Femur (tissue), 1 donor: ENCODE measurements around the gene PARP2.
"Not testable (repeated sequence)": the region's sequence is repeated elsewhere in the genome, so short reads cannot be mapped to it uniquely, and the experiment has no call there.

Source experiments
- DNase-seq: peaks from one replicate; pipeline ENCODE4 v3.0.0-alpha.2; 2017

The PARP2 gene

DNA sequence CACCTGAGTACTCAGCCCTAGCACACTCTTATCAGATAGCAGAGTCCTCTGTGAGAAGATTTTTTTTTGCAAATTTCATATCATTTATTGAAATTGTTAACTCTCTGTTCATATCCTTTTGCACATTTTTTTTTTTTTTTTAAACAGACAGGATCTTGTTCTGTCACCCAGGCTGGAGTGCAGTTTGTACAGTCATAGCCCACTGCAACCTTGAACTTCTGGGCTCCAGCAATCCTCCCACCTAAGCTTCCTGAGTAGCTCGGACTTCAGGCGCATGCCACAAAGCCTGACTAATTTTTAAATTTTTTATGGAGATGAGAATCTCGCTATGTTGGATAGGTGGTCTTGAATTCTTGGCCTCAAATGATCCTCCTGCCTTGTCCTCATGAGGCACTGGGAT, 4.3 kb downstream of the PARP2 start:
- DNase-seq: no peak

DNA sequence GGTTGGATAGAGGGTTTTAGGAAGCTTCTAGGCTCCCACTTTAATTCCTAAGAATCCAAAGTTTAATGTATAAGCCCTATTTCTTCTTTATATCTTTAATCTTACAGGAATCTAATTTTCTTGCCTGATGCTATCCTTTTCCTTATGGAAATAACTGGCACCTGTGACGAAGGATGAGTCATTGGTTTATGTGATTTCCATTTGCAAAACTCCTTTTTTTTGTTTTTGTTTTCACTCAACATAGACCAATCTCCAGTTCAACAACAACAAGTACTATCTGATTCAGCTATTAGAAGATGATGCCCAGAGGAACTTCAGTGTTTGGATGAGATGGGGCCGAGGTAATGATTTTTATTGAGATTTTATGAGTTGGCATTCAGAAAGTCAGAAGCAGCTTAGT, 6.8 kb downstream of the PARP2 start:
- no peak for DNase-seq

DNA sequence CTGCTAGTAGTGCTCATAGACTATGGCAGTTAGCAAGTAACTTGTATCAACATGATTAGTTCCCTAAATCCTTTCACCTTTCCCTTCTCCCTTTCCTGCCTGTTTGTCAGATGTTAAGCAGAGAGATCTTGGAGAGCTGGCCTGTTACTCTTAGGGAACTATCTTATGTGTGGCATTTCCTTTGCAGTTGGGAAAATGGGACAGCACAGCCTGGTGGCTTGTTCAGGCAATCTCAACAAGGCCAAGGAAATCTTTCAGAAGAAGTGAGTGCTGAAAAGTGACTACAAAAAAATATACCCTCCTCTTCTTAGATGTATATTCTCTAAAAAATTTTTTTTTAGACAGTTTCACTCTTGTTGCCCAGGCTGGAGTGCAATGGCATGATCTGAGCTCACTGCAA, 7.4 kb downstream of the PARP2 start:
- DNase-seq: no peak

DNA sequence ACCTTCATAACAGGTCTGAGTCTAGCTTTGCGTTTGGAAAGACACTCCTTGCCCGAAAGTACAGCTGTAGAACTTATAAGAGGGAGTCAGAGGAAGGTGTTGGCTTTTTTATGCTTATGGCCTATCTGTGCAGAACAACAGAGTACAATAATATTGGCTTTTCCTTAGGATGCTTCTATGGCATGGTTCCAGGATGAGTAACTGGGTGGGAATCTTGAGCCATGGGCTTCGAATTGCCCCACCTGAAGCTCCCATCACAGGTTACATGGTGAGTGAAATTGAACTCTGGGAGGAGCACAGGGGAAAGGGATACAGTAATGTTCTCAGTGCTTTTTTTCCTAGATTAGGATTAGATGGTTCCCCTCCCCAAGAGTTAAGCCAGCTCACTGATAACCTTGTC, 13.0 kb downstream of the PARP2 start:
- DNase-seq: no peak

DNA sequence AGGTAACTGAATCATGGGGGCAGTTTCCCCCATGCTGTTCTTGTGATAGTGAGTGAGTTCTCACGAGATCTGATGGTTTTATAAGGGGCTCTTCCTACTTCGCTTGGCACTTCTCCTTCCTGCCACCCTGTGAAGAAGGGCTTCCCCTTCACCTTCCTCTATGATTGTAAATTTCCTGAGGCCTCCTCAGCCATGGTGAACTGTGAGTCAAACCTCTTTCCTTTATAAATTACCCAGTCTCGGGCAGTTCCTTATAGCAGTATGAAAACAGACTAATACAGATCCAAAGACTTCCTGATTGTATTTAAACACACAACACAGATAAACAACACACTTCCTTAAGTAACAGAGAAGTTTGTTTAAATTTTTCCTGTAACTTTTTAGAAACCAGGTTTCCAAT, 15.0 kb downstream of the PARP2 start:
- DNase-seq: not testable (repeated sequence)

DNA sequence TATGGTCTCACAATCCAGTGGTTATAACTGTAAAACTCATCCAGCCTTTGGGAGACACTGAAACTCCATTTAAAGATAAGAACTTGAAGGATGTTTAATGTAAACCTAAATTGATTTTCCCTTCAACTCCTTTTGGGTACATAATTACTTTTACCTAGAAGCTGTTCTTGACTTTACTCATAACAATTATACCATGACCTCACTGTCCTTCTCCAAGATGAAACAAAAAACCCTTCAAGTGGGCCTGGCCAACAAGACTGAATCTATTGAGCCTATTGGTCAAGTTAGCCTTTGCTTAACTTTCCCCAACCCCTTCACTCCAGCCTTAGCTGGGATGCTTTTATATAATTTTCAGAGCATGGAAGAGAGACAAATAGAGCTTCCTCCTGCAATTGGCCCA, 22.5 kb downstream of the PARP2 start:
- no peak for DNase-seq

DNA sequence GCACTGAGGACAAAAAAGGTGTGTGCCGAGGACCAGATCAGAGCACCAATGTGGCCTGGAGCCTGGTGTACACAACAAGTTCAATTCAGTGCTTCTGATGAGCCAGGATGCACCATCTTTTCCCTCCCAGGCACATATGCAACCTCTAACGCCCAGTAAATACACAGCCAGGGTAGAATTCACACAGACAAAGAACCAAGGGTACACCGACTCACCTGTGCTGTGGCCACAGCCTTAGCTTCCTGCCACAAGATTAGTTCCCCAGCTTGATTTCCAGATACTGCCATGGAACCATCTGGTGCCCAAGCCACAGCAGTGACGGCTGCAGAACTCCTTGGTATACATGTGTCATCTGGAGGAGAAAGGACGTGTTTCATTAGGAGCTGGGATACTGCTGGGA, 29.4 kb downstream of the PARP2 start:
- DNase-seq: no peak

DNA sequence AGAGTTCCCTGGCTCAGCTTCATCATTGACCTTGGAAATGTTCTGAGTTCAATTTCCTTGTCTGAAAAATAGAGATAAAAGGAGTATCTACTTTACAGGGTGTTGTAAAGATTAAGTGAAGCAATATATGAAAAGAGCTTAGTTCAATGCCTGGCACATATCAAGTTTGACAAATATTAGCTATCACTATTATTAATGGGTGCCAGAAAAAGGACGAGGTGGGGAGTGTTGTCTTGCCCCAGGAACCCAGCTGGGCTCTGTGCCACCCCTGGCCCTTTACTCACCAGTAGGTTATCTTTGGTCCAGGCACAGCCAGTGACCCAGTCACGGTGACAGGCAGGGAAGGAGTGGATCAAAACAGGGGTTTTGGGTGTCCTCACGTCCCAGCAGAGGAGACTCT, 32.0 kb downstream of the PARP2 start:
- no peak for DNase-seq

DNA sequence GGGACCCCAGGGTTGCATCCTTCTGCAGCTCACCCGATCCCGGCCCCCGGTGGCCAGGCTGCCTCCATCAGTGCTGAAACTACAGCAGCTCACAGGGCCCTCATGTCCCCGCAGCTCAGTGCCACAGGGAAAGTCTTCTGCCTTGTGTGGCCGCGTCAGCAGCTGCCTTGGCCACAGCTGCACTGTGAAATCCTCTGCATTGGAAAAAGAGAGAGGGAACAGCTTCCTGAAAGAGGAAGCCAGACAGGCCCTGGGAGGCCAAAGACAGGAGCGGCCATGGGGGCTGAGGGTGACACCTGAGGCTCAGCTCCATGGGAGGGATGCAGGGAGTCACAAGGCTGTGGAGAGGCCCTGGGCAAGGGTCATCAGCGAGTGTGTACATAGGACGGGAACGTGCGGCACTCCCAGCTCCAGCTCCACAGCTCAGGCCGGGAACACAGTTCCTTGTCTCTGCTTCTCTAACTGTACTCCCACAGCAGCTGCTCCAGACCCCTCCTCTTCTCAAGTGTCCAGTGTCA, 32.7 kb downstream of the PARP2 start:
- DNase-seq: no peak

DNA sequence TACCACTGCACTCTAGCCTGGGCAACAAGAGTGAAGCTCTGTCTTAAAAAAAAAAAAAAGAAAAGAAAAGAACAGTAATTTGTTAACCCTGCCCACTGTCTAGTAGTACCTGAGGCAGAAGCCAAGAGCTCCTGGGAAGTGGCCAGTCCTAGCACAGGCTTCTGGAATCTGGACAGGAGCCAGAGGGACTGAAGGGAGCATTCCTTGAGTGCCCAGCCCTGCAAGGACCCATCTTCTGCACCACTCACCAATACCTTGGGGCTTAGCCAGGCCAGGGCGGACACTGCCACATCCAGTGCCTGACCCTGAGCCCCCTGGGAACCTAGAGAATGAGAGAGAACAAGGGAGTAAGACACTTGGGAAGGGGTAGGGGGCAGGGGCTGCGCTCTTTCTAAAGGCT, 33.7 kb downstream of the PARP2 start:
- no peak for DNase-seq

DNA sequence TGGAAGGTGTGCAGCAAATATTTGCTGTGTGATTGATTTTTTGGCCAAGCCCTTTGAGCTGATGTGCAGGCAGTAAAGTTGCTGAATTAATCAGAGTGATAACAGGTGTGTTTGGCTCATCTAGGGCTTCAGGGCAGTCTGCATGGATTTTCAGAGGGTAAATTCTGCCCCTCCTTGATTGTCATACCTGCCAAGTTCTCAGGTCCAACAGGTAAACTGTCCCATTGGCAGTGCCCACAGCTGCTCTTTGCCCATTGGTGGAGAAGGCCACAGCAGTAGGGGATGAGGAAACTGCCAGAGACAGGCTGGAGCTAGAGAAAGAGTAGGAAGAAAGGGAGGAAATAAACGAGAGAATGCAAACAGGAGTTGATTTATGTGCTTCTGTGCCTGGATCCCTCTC, 36.3 kb downstream of the PARP2 start:
- DNase-seq: no peak

DNA sequence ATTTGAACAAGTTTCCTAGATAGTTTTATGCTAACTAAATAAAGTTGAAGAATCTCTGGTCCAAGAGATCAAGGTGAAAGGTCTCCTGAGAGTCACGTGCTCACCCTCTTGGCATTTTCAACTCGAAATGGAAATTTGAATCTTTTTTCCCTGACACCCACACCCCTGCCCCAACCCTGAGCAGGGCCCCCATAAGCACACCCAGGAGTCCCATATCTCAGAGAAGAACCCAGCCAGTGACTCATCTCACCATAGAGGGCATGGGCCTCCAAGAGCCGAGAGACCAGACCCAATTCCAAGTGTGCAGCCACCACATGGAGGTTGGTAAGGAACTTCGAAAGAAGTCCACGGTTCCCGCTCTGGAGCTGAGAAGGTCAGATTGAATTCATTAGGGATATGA, 37.2 kb downstream of the PARP2 start:
- DNase-seq: no peak

DNA sequence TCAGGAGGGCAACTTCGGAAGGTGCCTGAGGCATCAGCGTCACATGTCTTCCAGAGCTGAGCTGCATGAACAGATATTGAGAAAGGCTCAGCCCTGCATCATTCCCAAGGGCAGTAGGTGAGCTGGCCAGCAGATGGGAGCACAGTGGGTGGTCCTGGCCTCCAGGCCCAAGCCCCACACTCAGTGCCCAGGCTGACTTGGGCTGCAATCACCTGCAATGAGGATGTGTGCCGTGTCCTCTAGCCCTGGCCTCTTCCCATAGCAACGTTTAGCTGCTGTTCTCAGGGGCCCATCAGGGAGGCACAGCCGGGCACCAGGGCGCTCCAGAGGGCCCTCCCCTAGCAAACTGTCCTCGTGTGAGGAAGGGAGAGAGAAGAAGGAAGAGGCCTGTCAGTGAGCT, 37.9 kb downstream of the PARP2 start:
- no peak for DNase-seq

DNA sequence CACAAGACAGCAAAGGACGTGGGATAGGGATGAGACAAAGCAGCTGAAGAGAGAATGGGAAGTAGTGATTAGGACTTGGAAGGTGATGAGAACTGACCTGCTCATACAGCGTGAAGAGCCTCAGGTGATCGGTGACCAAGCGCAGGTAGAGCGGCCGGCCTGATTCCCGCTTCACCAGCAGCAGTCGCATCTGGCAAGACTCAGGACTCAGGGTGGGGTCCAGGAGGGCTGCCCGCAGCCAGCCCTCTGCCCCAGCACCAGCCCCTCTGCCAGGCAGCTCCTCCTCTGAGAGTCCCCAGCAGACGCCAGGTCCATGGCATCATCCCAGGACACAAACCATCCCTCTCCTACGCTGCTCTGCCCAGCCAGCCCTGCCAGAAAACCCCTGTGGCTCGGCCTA, 39.1 kb downstream of the PARP2 start:
- no peak for DNase-seq

DNA sequence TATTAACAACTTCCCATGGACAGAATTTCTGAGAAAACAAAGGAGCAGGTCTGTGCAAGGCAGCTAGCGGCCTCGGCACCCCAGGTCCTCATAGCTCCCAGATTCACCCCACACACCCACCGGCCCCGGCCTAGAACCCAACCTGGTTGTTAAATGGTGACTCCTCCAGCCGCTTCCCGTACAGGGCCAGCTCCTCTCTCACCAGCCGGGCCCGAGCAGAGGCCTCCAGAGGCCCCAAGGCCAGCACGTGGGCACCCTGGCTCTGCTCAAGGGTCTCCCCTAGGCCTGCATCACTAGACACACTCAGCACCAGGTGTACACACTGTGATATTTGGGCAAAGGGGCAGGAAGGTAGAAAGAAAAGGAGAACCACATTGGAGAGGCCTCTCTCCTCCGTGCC, 39.6 kb downstream of the PARP2 start:
- no peak for DNase-seq

DNA sequence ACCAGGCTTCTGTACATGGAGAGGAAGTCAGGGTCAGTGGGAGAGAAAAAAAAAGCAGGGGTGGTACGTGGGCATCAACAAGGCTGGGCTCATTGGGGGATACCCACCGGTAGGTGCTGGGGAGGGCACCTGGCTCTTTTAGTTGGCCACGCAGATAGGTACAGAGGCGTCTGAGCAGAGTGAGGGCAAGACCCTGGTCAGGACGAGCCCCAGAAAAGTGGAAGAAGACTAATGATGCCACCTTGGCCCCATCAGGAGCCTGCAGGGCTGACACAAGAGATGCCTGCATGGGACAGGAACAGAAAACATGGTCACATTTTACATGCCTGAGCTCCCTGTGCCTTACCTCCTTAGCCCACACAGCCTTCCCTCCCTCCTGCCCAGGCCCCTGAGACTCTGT, 40.2 kb downstream of the PARP2 start:
- no peak for DNase-seq

DNA sequence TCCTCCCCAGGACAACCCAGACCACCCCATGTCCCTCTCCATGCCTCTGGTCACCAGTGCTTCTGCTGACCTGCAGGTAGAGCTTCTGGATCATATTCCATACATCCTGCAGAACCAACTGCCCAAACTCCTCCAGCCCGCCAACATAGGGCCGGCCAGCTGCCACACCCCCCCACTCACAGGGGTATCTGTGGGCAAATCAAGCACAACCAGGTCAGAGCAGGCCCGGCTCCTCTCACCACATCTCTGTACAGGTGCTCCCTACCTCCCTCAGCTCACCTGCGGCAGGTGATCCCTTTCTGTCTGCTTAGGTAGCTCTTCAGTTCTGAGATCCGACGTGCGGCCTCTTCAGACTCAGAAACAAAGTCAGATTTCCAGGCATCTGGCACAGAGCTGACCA, 40.9 kb downstream of the PARP2 start:
- DNase-seq: no peak

DNA sequence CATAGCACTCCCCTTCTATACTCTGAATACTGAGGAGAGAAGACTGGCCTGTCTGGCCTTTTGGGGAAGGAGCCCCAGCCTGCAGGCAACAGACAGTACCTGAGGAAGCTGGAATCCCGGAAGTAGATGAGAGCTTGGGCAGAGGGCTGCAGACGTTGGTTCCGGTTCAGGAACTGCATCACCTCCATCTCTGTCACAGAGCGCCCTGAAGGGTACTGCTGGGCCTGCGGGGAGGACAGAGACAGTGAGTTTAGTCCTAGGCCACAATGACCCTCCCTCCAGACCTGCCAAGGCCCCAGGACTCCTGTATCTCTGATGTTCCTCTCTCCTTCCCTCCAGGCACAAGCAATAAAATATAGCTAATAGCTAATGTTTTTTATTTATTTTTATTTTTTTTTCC, 41.5 kb downstream of the PARP2 start:
- no peak for DNase-seq

DNA sequence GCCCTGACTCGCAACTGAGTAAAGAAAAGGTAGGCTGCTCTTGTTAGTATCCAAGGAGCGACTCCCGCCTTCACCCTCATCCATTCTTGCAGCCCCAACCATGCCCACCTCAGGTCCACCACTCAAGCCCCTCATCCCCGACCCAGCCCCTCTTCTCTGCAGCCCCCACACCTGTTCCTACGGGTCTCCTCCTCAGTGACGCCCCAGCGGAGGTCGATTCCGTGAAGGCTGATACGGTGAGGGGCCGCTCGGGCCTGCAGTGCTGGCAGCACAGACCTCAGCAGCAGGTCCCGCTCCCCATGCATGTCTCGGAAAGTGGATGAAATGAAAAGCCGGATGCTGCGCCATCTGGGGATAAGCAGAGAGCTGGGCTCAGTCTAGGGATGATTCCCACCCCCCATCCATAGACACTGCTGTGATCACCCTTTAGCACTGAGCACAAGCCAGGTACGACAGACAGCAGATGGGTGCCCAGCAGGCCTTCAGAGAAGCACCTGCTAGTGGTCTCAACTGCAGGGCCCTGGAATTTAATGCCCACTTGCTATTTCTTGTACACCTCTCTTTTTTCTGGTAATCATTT, 42.9 kb downstream of the PARP2 start:
- DNase-seq: no peak

DNA sequence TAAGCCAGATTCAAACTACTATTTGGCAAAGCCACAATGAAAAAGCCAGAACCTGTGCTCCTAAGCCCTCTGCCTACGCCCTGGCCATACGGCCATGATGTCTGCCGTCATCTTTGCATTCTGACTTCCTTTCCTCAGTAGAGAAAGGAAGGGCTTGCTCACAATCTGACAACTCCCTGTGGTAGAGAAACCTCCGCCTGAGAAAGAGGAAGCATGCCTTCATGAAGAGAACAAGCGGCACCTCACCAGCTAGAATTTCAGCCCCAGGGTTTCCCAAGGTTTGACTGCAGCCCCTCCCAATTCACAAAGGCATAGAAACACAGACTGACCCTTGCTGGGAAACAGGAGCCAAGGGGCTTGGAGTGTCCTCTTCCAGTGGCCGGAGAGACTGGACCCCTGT, 44.1 kb downstream of the PARP2 start:
- no peak for DNase-seq

DNA sequence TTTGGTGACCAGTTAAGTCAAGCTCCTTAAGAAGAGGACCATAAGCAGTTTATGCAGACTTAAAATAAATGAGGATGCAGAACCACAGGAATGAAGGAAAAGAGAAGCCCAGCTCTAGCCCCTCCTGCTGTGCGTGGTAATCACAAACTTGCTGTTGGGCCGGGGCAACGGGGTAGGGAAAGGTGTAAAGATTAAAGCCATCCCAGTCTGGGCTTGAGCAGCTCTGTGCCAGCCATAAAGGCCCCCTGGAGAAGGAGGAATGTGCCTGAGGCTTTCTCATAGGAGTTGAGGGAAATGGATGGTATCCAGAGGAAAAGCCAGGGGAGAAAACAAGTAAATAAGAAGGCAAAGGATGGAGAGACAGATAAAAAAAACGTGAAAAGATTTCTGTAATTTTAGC, 44.7 kb downstream of the PARP2 start:
- no peak for DNase-seq

DNA sequence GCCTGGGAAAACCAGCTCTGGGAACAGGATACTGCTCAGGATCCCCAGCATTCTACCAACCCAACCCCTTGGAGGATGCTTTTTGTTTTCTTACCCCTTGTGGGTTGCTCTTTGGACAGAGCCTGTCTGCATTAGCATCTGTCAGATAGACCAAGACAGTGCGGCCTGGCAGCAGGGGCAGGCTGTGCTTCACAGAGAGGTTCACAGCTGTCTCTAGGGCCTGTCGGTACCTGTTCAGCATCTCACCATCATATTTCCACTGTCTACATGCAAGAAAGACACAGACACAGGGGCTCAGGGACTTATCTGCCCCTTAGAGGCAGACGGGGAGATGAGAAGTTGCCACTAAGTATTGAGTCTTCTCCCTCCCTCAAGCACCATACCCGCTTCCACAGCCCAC, 48.1 kb downstream of the PARP2 start:
- DNase-seq: no peak

DNA sequence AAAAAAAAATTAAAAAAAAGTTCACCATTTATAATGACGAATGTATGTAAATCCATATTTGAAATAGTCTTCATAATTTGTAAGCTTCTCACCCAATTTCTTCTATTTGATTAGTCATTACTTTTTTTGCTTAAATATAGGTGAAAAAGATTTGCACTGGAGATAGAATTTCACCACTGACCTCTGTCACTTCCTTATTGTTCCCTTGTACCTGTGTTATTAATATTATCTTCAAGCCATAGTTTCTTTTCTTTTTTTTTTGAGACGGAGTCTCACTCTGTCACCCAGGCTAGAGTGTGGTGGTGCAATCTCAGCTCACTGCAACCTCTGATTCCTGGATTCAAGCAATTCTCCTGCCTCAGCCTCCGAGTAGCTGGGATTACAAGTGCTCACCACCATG, 54.1 kb downstream of the PARP2 start:
- no peak for DNase-seq

DNA sequence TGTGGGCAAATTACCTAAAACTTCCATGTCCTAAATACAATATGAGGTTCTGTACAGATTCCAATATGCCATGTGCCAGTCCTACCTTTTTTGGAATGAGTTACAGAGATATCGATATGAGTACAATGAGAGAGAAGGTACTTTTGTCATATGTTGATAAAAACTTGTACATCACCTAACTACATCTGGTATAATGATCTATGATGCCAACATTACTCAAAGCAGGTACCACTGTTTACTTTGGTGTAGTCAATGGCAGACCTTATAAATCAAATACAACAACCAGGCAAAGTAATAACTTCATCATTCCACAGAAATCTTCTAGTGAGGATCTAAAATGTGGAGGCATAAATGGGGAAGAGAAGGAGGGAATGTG, 57.1 kb downstream of the PARP2 start:
- no peak for DNase-seq

DNA sequence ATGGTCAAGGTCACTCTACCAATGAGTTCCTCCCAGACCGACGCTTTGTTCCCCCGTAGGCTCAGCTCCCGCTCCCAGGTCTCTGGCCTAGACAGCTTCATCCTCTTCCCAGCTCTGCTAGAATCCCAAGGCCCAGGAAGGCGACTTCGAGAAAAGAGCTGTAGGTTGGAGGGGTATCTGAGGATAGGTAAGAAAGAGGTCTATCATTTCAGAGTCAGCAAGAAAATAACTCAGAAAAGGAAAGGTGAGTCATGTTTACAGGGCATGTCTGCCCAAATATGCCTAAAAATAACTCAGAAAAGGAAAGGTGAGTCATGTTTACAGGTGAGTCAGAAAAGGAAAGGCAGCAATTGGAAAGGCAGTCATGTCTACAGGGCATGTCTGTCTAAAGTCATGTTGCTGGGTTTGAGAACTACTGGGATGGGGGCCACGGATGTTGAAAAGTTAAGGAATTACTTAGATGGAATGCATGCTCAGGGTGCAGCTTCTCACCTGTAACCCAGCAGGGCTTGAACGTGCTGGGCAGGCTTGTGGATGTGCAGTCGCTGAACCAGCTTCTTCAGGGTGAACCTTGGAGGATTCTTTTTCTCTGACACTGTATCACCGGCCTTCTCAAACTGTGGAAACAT, 57.6 kb downstream of the PARP2 start:
- DNase-seq: no peak
